Stimulated activated CD8-positive, alpha-beta memory T cell treated with anti-CD3 and anti-CD28 coated beads, Interleukin-12 subunit alpha, Interleukin-12 subunit beta, amount 100 ng/mL, for 4 hours (primary cell): Measurements from ENCODE around the gene HAS3.
"Not testable (repeated sequence)": the region's sequence is repeated elsewhere in the genome, so short reads cannot be mapped to it uniquely, and the experiment has no call there.

ENCODE experiments used
- DNase-seq: peaks from one replicate; pipeline ENCODE4 v3.0.0-alpha.2; 2020; ENCODE audit warnings: low read depth

Gene HAS3

GRCh38 chr16:69105501-69106361 is at the start of gene HAS3:
HAS3 (plus strand) TSS chr16:69105653; CDS start chr16:69109396, 3,743 bp downstream.
- no peak for DNase-seq

- no peak for DNase-seq
Measured at GRCh38 chr16:69055980-69056379, 49.5 kb upstream of the HAS3 start.

GRCh38 chr16:69056421-69056820 is 49.0 kb upstream of the HAS3 start:
- no peak for DNase-seq

- no peak for DNase-seq
Measured at GRCh38 chr16:69057400-69058378, 47.8 kb upstream of the HAS3 start.

- not testable (repeated sequence) for DNase-seq
Measured at GRCh38 chr16:69063491-69063890, 42.0 kb upstream of the HAS3 start.

- DNase-seq = no peak
Measured at GRCh38 chr16:69064124-69064763, 41.2 kb upstream of the HAS3 start.

GRCh38 chr16:69064764-69065313 is 40.6 kb upstream of the HAS3 start:
- DNase-seq = no peak

GRCh38 chr16:69069504-69069903 is 35.9 kb upstream of the HAS3 start:
- no peak for DNase-seq

- no peak for DNase-seq
Measured at GRCh38 chr16:69071036-69071435, 34.4 kb upstream of the HAS3 start.

GRCh38 chr16:69072640-69072974 is 32.8 kb upstream of the HAS3 start:
- no peak for DNase-seq

- DNase-seq = no peak
Measured at GRCh38 chr16:69073181-69073702, 32.2 kb upstream of the HAS3 start.

GRCh38 chr16:69077251-69077650 is 28.2 kb upstream of the HAS3 start:
- DNase-seq = no peak

- DNase-seq = no peak
Measured at GRCh38 chr16:69078073-69078472, 27.4 kb upstream of the HAS3 start.

GRCh38 chr16:69079697-69080096 is 25.8 kb upstream of the HAS3 start:
- no peak for DNase-seq

- DNase-seq = no peak
Measured at GRCh38 chr16:69083306-69083941, 22.0 kb upstream of the HAS3 start.

GRCh38 chr16:69084289-69084688 is 21.2 kb upstream of the HAS3 start:
- DNase-seq = no peak

- no peak for DNase-seq
Measured at GRCh38 chr16:69085032-69085695, 20.3 kb upstream of the HAS3 start.

GRCh38 chr16:69087161-69087581 is 18.3 kb upstream of the HAS3 start:
- no peak for DNase-seq

GRCh38 chr16:69088684-69089083 is 16.8 kb upstream of the HAS3 start:
- no peak for DNase-seq

- DNase-seq = no peak
Measured at GRCh38 chr16:69089091-69089910, 16.2 kb upstream of the HAS3 start.
